Ammon's horn (tissue), 1 donor: Measurements from ENCODE around the gene ABCG1.

Experiments
- DNase-seq: peaks from one replicate; pipeline ENCODE4 v3.0.0-alpha.2; 2016; ENCODE audit warnings: low spot score

The ABCG1 gene

DNA sequence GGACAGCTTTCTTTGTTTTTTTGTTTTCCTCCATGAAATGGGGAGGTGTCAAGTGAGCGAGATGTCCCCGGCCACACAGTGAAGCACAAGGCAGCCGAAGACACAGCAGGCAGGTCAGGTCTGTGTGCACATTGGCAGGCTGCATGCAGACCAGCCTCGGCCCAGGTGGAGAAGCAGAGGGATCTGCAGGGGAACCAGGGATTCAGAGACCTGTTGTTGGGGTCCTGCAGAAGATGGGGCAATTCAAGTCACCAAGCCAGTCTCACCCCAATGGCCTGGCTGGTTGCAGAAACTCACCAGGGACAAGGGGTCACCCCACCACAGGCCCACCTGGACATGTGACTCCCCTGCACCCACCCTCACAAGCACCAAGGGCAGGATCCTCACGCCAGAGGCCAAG, 4.0 kb upstream of the ABCG1 start:
- DNase-seq, result no peak

DNA sequence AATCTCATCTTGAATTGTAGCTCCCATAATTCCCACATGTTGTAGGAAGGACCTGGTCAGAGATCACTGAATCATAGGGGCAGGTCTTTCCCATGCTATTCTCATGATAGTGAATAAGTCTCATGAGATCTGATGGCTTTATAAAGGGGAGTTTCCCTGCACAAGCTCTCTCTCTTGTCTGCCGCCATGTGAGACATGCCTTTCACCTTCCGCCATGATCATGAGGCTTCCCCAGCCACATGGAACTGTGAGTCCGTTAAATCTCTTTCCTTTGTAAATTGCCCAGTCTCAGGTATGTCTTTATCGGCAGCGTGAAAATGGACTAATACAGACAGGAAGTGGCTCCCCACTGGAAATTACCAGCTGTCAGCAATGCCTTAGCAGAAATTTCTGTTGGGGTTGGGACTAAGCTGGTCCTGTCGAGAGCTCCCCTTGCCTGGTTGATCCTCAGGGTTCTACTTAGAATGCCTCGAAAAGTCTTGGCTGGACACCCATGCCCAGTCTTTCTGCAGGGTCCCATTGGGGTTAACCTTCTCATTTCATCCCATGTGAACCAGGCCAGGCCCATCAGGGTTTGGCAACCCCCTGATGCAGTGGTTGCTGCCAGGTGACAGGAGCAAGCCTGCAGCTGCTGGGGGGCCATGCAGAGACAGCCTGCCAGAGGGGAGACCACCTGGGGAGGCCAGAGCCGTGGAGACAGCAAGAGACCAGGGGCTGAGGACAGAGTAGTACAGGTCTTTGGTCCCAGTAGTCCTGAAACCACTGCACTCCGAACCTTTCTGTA, 2.8 kb upstream of the ABCG1 start:
- DNase-seq, result no peak

DNA sequence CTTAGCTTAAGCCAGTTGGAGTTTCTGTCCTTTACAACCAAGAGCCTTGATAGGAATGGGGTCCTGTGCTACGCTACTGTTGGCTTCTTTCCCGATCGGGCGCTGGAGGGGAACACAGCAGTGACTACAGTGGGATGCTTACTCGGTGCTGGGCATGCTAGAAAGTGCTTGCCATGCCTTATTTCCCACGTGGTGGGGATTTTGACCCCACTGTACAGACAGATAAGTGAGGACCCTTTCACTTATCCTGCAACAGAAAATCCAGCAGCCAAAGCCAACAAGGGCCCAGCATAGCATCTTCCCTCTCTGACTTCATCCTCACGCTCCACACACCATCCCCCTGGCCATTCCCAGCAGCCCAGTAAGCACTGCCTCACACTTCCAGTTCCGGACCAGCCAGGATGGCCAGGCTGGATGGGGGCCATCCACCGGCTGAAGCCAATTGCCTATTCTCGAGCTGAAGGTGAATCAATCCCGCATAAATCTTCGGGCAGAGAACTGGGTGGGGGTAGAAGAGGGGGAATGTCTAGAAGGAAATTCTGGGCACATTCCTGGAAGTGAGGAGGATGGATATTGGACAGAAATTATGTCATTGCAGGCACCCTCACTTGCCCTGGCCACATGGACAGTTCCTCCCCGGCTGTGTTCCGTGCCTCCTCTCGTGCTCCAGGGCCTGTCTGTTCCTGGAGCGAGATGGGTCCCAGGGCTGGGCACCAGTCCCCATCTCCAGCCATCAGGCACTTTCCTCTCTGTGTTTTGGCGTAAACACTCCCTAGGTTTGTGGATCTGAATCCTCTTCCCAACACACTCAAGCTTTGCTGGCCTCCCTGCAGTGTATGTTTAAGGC, 2.0 kb upstream of the ABCG1 start:
- DNase-seq, result no peak

DNA sequence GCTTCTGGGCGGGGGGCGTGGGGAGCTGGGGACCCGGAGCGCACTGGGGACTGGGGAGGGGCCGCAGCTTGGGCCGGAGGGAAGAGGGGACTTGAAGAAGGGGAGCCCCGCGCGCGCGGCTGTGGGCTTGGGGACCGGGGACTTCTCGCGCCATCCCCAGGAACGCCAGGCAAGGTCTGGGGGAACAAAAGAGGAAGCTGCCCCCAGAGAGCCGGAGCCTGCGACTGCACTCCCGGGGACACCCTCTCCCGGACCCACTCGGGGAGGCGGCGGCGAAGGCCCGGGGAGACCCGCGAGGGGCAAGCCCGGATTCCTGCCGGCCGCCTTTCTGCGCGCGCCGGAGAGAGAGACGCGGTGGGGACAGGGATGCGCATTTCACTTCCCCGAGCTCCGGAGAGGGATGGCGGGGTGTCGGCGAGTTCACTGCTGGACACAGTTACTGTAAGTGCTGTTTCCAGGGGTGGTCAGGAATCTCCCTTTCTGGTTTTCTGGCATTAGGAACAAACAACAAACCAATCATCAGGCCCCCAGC, 732 bp downstream of the ABCG1 start:
- peak; percentile 30 for DNase-seq

DNA sequence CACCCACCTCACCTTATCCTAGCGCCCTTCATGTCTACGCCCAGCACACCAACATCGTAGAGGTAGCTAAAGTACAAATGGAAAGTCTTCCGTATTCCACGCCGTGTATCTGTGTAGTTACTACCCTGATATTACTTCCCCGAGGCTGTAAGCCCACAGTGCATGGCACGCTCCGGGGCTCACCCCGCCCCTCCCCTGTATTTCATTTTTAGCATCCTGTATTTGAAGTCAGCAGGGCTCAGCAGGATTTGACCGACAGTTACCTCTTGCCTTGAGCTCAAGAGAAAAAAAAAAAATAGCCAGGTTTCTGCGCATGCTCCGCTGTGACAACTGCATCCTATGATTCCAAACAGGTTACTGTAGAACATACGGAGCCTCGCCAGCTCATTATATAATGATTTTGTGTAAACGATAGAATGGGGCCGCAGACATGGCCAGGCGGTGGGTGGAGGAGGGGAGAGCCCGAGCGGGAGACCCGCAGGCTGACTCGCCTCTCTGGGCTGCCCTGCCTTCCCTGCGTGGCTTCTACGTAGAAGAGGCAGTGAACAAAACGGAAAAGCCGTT, 1.3 kb downstream of the ABCG1 start:
- DNase-seq, result peak; percentile 80

DNA sequence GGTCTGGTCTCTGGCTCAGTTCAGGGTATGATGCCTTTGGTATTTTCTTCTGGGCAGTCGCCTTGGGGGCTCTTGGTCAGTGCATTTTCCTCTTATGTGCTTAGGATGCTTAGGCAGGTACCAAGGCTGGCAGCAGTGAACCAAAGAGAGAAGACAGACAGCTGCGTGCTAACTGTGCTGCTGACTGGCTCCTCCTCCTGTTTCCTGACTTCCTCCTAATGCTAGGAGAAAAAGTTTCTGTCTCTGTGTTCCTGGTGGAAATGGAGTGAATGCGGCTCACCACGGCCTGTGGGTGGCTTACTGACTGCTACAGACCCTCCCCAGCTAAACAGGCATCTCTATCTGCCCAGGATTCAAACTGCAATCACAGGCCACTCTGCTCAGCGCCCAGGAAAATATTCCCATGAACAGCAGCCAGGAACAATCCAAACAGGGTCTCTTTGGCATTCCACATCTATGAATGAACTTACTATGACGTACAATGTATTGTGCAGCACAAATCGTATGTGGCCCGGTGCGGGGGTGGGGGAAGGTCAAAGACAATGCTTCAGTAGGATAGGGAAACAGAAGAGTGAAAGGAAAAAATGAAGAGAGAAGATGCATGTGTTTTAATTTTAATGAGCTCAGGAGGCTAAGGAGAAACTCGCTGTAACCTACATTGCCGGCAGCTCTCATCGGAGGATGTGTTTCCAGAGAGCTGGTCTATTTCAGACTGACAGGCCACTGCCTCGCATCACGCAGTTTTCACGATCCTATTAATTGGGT, 2.8 kb downstream of the ABCG1 start:
- peak; percentile 63 for DNase-seq

DNA sequence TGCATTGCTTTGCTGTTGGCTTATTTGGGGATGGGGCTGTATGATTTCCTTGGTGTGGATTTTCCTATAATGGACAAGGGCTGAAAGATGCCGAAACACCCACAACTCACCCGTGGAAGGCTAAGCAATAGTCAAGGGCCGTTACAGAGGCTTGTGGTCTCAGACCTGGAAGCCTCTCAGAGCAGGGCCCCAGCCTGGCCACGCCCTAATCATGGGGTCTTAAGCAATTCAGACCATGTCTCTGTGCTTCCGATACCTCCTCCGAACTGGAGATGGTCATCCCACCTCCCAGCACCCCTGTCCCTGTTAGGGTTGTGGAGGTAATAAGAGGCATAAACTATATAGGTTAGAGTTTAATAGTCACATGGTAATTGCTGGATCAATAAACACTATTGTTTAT, 3.4 kb downstream of the ABCG1 start:
- no peak for DNase-seq

DNA sequence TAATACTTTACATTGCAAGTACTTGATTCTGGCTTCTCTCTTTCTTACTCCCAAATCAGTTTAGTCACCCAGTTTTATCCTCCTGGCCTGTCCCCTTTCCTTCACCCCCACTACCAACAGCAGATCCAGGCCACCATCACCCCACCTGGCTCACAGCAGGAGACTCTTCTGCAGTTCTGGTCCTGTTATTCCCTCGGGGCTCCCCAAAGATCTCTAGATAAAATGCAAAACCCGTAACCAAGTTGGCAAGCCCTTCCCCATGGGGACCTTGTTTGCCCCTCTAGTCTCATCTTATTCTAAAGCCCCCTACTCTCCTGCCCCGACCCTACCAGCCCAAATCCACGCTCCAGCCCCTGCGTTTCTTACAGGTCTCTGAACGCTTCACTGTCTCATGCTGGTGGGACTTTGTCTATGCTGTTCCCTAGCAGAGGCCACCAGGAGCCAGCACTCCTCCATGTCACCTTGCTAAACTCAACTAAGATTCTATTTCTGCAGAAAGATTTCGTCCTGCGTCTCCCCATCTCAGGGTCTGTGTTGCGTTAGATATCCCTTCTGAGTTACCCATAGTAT, 4.0 kb downstream of the ABCG1 start:
- DNase-seq, result no peak

DNA sequence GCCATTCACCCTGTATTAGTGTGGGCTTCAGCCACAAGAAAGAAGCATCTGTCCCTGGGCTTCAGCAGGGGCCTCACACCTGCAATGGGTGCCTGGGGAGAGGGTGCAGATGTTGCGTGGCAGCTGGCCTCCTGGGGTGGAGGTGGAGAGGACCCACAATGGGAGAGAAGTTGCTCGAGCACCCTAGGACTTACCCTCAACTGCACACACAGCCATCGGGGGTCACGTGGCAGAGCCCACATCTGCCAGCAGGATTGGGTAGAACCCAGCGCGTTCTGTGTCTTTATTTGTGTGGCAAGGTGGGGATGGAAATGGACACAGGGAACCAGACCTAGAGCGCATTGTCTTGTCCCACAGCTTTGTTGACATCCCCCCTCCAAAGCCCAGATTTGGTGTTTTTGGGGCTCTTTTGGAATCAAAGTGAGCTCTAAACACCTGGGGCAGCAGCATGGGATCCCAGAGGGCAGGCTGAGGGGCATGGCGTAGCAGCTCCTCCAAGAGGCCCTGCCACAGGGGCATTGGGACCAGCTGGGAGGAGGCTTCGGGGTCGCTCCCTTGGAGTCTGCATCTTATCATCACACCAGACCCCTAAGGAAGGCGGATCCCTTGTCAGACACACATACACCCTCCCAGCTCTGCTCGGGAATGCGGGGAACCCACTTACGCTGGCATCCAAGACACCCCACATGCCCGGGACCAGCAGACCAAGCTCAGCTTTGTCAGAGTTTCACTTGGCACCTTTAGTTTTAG, 5.1 kb downstream of the ABCG1 start:
- DNase-seq, result no peak

DNA sequence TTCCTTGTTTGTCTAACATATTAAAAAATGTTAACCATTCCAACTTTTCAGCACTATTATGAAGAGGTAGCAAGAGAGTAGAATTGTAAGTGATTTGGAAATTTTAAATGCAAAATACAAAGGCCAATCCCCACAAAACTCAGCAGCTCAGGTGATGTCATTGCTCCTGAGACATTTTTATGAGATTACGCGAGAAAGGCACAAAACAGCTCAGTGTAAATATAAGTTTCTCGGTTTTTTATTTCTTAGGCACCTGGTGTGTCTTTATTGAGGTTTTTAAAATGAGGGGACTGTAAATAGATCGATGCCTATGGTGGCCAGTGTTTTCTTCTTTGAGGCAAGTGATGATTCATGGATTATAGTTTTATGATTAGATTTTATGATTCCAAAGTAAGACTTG, 6.1 kb downstream of the ABCG1 start:
- DNase-seq, result no peak

DNA sequence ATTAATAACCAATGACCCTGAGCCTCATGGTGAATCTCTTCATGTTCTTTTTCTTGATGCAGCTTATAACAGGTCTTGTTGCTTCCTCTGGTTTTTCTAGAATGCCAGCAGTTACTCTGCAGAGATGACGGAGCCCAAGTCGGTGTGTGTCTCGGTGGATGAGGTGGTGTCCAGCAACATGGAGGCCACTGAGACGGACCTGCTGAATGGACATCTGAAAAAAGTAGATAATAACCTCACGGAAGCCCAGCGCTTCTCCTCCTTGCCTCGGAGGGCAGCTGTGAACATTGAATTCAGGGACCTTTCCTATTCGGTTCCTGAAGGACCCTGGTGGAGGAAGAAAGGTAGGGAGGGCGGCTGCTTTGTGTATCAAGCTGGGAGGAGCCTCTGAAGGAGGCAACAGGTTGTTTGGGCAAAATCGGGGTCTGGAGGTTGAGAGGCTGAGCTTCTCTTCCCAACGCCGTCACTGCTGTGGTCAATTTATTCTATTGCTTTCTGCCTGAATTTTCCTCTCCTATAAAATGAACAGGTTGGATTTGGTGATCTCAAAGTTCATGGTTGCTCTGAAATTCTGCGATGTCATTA, 6.7 kb downstream of the ABCG1 start:
- no peak for DNase-seq

DNA sequence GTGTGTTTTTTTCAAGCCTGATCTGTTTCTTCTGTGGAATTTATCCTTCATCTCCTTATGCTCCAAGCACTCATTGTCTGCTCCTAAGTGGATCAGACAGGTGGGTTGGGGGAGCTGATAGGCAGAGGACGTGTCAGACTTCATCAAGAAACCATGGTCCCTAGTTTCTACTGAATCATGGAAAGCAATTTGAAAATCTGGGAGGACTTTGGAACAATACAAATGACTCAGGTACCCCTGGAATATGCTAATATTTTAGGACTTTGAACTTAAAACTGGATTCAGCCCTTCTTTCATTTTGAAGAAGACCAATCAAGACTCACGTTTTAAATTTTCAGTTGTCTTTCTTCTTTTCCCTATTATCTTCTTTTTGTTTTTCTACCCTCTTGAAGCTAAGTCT, 7.7 kb downstream of the ABCG1 start:
- no peak for DNase-seq

DNA sequence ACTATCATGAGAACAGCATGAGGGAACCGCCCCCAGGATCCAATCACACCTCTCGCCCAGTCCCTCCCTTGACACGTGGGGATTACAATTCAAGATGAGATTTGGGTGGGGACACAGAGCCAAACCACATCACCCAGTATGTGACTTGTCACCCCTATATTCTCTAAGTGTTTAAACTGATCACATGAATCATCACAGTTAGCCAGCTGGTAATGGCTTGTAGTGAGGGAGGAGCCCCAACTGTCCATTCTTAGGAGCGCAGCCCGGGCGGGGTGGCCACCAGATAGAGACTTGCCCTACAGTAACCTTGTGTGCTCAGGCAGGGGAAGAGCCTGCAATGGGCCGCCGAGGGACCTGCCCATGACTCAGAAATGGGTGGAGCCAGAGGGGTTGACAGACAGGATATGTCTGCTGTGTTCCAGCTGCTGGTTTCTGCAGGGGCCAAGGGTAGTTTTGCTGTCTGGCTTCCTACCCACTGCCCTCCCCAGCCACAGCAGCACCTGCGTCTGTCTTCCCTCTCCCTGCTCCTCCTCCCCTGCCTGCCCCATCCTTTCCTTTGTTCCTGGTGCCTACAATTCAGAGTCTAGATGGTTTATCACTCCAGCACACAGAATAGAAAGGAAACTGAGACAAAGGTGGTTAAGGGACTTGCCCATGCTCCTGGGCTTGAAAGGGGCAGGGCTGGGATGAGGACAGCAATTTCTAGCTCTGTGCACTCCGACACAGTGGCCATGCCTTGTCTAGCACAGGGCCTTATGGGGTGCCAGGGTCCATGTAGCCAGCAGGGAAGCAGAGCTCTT, 9.2 kb downstream of the ABCG1 start:
- peak; percentile 88 for DNase-seq

DNA sequence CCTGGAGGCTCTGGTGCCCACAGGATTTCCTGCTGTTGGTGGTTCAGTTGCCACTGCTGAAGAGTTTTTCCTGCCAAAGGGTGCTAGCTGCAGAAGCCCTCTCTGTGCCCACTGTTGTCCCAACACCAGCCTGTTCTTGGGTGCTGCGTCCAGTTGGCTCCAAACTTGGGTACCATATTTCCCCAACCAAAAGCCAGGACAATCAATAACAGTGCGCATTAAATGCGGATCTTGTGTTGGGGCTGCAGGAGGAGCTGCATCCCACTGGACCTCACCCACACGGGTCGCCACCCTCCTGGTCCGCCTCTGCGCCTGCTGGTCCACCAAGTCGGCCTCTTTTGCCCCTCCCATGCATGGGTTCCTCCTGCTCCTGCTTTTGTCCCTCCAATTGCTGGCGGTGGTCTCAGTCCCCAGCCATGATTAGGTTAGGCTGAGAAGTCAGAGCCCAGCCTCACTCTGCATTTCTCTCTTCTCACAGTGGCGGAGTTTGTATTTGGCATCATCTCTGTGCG, 9.8 kb downstream of the ABCG1 start:
- no peak for DNase-seq

DNA sequence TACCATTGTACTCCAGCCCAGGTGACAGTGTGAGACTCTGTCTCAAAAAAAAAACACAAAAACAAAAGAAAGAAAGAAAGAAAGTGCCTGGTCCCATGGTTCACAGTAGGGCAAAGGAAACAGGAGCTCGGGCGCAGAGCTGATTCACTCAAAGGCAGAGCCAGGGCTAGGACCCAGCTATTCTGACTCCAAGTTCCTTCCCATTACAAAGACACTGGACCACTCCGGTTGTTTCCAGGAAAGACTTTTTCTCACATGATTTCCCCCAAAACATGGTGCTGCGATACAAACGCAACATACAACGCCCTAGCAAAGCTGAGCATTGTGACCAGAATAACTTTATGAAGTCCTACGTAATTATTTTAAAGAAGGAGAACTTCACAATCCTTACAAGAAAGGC, 10.7 kb downstream of the ABCG1 start:
- no peak for DNase-seq

DNA sequence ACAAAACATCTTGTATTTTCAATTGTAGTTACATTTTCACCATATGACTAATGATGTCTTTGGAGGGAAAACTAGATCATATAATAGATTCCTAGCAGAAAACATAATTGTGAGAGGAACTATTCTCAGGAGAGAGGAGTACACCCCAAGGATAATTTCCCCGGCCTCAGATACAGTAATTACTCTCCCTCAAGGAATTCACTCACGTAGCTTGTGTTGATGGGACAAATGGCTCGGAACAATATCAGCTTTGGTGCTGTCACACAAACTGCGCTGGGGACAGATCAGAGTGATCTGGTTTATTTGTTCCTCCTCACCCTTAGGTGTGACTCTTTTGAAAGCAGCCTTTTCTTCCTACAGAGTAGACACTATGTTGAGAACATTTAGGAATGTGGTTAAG, 11.2 kb downstream of the ABCG1 start:
- DNase-seq, result no peak

DNA sequence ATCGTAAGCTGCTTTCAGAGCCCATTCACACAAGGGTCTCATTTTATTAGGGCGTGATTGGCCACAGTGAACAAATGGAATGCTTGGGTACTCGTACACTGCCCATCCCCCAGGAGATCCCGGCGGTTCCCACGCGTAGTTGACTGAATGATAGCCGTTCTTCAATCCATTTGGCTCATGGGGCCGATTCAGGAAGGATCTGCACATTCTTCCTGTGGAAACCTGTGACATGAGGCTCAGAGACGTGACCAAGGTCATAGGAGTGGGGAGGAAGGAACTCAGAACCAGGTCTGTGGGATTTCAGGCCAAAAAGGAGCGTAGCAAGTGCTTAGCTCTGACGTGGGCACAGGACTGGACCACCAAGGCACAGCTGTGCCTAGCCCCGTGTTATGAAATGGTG, 11.7 kb downstream of the ABCG1 start:
- no peak for DNase-seq

DNA sequence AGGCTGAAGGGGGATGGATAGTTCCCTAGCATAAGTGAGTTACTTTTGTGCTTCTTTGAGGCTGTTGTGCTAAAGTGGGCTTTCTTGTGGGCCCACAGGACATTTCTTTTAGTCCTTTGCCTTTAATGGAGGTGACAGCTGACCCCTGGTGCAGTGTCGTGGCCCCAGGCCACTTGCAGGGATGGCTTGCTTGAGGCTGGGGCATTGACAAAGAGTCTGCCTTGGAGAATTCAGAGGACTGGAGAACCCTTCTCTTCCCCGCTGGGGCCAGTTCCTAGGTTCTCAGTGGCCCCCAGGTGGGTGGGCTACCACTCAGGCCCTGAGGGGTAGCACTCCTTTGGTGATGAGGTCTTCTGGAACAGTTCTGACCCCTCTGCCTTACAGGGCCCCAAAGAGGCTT, 12.8 kb downstream of the ABCG1 start:
- DNase-seq, result no peak

DNA sequence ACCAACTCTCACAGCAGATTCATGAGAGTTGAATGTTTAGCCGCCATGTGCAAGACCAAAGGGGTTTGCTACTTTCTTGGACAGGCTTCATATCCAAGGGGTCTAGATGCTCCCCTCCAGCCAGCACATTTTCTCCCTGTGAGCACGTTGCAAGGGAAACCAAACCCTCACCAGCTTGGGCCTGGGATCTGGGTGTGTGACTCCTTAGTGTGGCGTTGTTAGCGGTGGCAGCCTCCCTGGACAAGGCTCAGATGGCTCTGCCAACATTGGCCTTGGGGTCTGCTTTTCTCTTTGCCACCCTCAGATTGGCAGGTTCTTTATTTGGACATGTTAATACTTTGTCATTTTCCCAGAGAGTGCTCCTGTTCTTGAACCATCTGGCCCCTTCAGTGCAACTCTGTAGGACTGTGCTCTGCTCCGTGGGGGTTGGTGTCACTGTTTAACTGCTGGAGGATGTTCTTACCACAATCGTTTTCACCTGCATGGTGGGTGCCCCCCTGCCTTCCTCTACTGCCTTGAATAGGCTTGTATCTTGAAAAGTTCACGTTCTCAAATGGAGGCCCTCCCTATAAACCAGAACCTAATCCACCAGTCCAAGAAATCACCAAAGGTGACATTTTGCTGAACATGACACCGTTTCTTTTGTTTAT, 13.4 kb downstream of the ABCG1 start:
- no peak for DNase-seq
